CD4-positive, alpha-beta T cell treated with Interleukin-17A for 4 hours (primary cell): ENCODE measurements around the gene AQP1.

Source experiments
- DNase-seq: peaks from one replicate; pipeline ENCODE4 v3.0.0-alpha.2; 2020; ENCODE audit warnings: mixed read lengths

AQP1 gene

GRCh38 chr7:30922596-30922995 lies 10.9 kb downstream of the AQP1 start:
- no peak for DNase-seq

- DNase-seq: no peak
These were observed 11.5 kb downstream of the AQP1 start for GRCh38 chr7:30923009-30923773.

- DNase-seq: no peak
These were observed 12.2 kb downstream of the AQP1 start for GRCh38 chr7:30923774-30924413.

GRCh38 chr7:30924624-30925023 lies 13.0 kb downstream of the AQP1 start:
- no peak for DNase-seq

GRCh38 chr7:30925117-30925516 lies 13.5 kb downstream of the AQP1 start:
- peak; percentile 1 for DNase-seq

- DNase-seq: peak; percentile 1
These were observed 14.3 kb downstream of the AQP1 start for GRCh38 chr7:30925913-30926312.

- DNase-seq: no peak
These were observed 14.7 kb downstream of the AQP1 start for GRCh38 chr7:30926313-30926712.

- no peak for DNase-seq
These were observed 15.4 kb downstream of the AQP1 start for GRCh38 chr7:30927040-30927439.

GRCh38 chr7:30927559-30927958 lies 15.9 kb downstream of the AQP1 start:
- DNase-seq: no peak

GRCh38 chr7:30928254-30928872 lies 16.7 kb downstream of the AQP1 start:
- no peak for DNase-seq

- no peak for DNase-seq
These were observed 18.0 kb downstream of the AQP1 start for GRCh38 chr7:30929686-30930085.

GRCh38 chr7:30930621-30931020 lies 19.0 kb downstream of the AQP1 start:
- DNase-seq: no peak

GRCh38 chr7:30931161-30931928 lies 19.7 kb downstream of the AQP1 start:
- no peak for DNase-seq

- DNase-seq: no peak
These were observed 20.4 kb downstream of the AQP1 start for GRCh38 chr7:30931929-30932540.

- DNase-seq: no peak
These were observed 20.9 kb downstream of the AQP1 start for GRCh38 chr7:30932562-30932961.

GRCh38 chr7:30933124-30933974 lies 21.7 kb downstream of the AQP1 start:
- DNase-seq: no peak

GRCh38 chr7:30934225-30934624 lies 22.6 kb downstream of the AQP1 start:
- no peak for DNase-seq

- no peak for DNase-seq
These were observed 23.3 kb downstream of the AQP1 start for GRCh38 chr7:30934732-30935568.

- DNase-seq: no peak
These were observed 23.9 kb downstream of the AQP1 start for GRCh38 chr7:30935569-30935877.

- DNase-seq: no peak
These were observed 25.1 kb downstream of the AQP1 start for GRCh38 chr7:30936650-30937245.

GRCh38 chr7:30937416-30937815 lies 25.8 kb downstream of the AQP1 start:
- DNase-seq: no peak
